Mucosa of rectum (tissue), 2 donors: ENCODE measurements around the gene ATXN1L.

Experiments used
- H3K27ac ChIP-seq, 2 donors: one replicate each; pipeline ENCODE4 v1.7.0; 2013; ENCODE audit warnings: inconsistent platforms in 2 of 2, low read depth in 2 of 2, low read length in 2 of 2
- H3K27me3 ChIP-seq, 2 donors: one replicate each; pipeline ENCODE4 v1.7.0; 2013; ENCODE audit warnings: low read length in 2 of 2; ENCODE audit not compliant: control insufficient read depth in 2 of 2, insufficient read depth in 2 of 2
- H3K36me3 ChIP-seq, 2 donors: one replicate each; pipeline ENCODE4 v1.7.0; 2013; ENCODE audit warnings: low read length in 2 of 2; ENCODE audit not compliant: control insufficient read depth in 2 of 2, insufficient read depth in 2 of 2
- H3K4me1 ChIP-seq, 2 donors: one replicate each; pipeline ENCODE4 v1.7.0; 2013; ENCODE audit warnings: low read length in 2 of 2, mild to moderate bottlenecking in 1 of 2; ENCODE audit not compliant: control insufficient read depth in 2 of 2, insufficient read depth in 2 of 2
- H3K4me3 ChIP-seq, 2 donors: one replicate each; pipeline ENCODE4 v1.7.0; 2013; ENCODE audit warnings: low read length in 2 of 2
- H3K9ac ChIP-seq, 2 donors: one replicate each; pipeline ENCODE4 v1.7.0; 2013; ENCODE audit warnings: low read length in 2 of 2, low read depth in 1 of 2, mild to moderate bottlenecking in 1 of 2
- H3K9me3 ChIP-seq, 2 donors: one replicate each; pipeline ENCODE4 v1.7.0; 2013; ENCODE audit warnings: low read length in 2 of 2; ENCODE audit not compliant: control insufficient read depth in 2 of 2
- donor health status: healthy.
- donor health status: Normal muscosa, but diverticular disease.

ATXN1L gene

DNA sequence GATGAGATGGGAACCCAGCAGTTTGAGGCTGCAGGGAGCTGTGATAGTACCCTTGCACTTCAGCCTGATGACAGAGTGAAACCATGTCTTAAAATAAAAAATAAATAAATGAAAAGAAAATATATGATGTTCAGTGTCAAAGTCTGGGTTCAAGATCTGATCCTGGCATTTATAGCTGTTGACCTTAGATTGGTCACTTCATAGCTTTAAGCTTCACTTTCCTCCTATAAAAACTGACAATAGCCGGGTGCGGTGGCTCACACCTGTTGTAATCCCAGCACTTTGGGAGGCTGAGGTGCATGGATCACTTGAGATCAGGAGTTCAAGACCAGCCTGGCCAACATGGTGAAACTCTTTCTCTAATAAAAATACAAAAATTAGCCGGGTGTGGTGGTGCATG is 43.4 kb downstream of the ATXN1L start:
- Histone ChIP-seq H3K9me3 (no peaks in the 10 kb centered on the region), H3K9ac (no peak overlapping the region), H3K36me3 (no peaks in the 10 kb centered on the region), H3K27ac (peak overlapping the region in 1 of 2 donors; percentile 15), H3K4me3 (no peak overlapping the region), H3K4me1 (peaks cover 3 to 15% of the 10 kb centered on the region in 2 donors), H3K27me3 (no peaks in the 10 kb centered on the region)

GRCh38 chr16:71893888-71894228 is 48.1 kb downstream of the ATXN1L start:
- Histone ChIP-seq H3K9me3 (no peaks in the 10 kb centered on the region), H3K9ac (peak overlapping the region; percentile 78 to 100), H3K4me3 (peak overlapping the region; percentile 89 to 99), H3K27ac (peak overlapping the region; percentile 99 to 100), H3K4me1 (peaks cover 9 to 15% of the 10 kb centered on the region in 2 donors), H3K27me3 (no peaks in the 10 kb centered on the region), H3K36me3 (no peaks in the 10 kb centered on the region)

DNA sequence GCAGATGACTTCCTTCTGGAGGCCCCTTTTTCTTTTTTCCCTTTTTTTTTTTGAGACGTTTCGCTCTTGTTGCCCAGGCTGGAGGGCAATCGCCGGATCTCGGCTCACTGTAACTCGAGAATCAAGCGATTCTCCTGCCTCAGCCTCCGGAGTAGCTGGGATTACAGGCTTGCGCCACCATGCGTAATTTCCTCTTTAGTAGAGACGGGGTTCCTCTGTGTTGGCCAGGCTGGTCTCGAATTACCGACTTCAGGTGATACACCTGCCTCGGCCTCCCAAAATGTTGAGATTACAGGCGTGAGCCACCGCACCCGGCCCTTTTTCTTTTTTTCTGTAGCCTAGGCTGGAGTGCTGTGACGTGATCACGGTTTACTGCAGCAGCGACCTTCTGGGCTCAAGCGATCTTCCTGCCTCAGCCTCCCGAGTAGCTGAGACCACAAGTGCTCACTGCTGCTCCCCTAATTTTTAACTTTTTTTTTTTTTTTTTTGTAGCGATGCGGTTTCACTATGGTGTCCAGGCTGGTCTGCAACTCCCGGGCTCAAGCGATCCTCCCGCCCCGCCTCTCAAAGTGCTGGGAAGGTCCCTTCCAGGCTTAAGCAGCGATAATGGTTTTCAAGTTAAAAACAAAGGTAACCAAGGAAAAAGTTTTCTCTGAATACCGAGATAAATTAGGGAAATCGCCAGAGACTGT is 48.6 kb downstream of the ATXN1L start:
- Histone ChIP-seq H3K4me1 (peaks cover 9 to 13% of the 10 kb centered on the region in 2 donors), H3K27me3 (no peaks in the 10 kb centered on the region), H3K27ac (peak overlapping the region; percentile 99 to 100), H3K9me3 (no peaks in the 10 kb centered on the region), H3K4me3 (peak overlapping the region; percentile 89 to 99), H3K36me3 (no peaks in the 10 kb centered on the region), H3K9ac (peak overlapping the region; percentile 78 to 100)

- no peaks in the 10 kb centered on the region for H3K9me3 ChIP-seq
- peak within 1 kb of the TSS; percentile 99 to 100 for H3K27ac ChIP-seq
- no peaks in the 10 kb centered on the region for H3K27me3 ChIP-seq
- H3K4me1 ChIP-seq: peaks cover 9 to 12% of the 10 kb centered on the region in 2 donors
- peak within 1 kb of the TSS; percentile 99 to 100 for H3K9ac ChIP-seq
- peak within 1 kb of the TSS; percentile 89 to 99 for H3K4me3 ChIP-seq
- H3K36me3 ChIP-seq: no peaks in the 10 kb centered on the region
Measured at GRCh38 chr16:71894921-71895678, 49.3 kb downstream of the ATXN1L start, which contains the start of gene IST1. IST1 (plus strand) TSS chr16:71895531; CDS start chr16:71915641, 20,110 bp downstream.

- Histone ChIP-seq H3K4me1 (peaks cover 11 to 12% of the 10 kb centered on the region in 2 donors), H3K9ac (peak overlapping the region; percentile 99 to 100)
Measured at GRCh38 chr16:71895679-71896365, 50.0 kb downstream of the ATXN1L start.

DNA sequence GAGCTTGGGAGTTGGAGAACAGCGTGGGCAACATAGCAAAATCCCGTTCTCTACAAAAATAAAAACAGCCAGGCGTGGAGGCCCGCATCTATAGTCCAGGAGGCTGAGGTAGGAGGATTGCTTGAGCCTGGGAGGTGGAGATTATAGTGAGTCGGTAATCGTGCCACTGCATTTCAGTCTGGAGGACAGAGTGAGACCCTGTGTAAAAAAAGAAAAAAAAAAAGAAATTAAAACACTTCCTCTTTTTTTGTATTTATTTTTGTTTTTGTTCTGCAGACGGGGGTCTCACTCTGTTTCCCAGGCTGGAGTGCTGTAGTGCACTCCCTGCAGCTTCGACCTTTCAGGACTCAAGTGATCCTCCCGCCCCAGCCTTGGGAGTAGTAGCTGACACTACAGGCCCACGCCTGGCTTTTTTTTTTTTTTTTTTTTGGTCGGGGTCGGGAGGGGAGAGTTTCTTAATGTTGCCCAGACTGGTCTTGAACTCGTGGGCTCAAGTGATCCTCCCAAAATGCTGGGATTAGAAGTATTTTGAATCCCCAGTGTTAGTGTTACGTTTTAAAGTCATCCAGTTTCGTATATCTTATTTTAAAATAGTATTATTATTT is 51.1 kb downstream of the ATXN1L start:
- Histone ChIP-seq H3K4me3 (peak overlapping the region; percentile 89 to 99), H3K9ac (peak overlapping the region; percentile 99 to 100), H3K9me3 (no peaks in the 10 kb centered on the region), H3K27ac (peak overlapping the region in 1 of 2 donors; percentile 8), H3K27me3 (no peaks in the 10 kb centered on the region), H3K36me3 (no peaks in the 10 kb centered on the region), H3K4me1 (peaks cover 11 to 12% of the 10 kb centered on the region in 2 donors)

More at GRCh38 chr16:71895679-71896365, 50.0 kb downstream of the ATXN1L start:
- Histone ChIP-seq H3K36me3 (no peaks in the 10 kb centered on the region), H3K9me3 (no peaks in the 10 kb centered on the region), H3K4me3 (peak overlapping the region; percentile 89 to 99), H3K27ac (peak overlapping the region; percentile 99 to 100), H3K27me3 (no peaks in the 10 kb centered on the region)

DNA sequence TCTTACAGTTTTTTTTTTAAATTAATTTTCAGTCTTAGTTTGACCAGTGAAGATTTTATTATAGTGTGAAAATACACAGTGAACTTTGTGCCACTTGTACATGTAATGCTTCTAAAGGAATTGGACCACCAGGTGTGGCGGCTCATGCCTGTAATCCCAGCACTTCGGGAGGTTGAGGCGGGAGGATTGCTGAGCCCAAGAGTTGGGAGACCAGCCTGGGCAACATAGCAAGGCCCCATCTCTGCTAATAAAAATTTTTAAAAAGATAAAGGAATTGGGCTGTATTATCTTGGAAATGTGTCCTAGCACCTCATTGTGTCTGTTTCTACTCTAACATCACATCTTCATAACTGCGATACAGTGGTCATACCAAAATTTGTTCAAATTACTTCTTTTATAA is 53.4 kb downstream of the ATXN1L start:
- Histone ChIP-seq H3K27me3 (no peaks in the 10 kb centered on the region), H3K4me1 (peaks cover 10 to 15% of the 10 kb centered on the region in 2 donors), H3K9ac (no peak overlapping the region), H3K36me3 (peaks cover 0 to 3% of the 10 kb centered on the region in 2 donors), H3K4me3 (no peak overlapping the region), H3K27ac (no peak overlapping the region), H3K9me3 (no peaks in the 10 kb centered on the region)

- Histone ChIP-seq H3K9me3 (no peaks in the 10 kb centered on the region), H3K36me3 (peaks cover 0 to 3% of the 10 kb centered on the region in 2 donors), H3K27ac (no peak overlapping the region), H3K4me3 (no peak overlapping the region), H3K9ac (no peak overlapping the region), H3K27me3 (no peaks in the 10 kb centered on the region), H3K4me1 (peaks cover 3 to 6% of the 10 kb centered on the region in 2 donors)
Measured at GRCh38 chr16:71902656-71903365, 57.0 kb downstream of the ATXN1L start.

GRCh38 chr16:71903608-71904007 is 57.8 kb downstream of the ATXN1L start:
- peaks cover 0 to 4% of the 10 kb centered on the region in 2 donors for H3K36me3 ChIP-seq
- H3K27me3 ChIP-seq: no peaks in the 10 kb centered on the region
- no peak overlapping the region for H3K9ac ChIP-seq
- H3K9me3 ChIP-seq: no peaks in the 10 kb centered on the region
- H3K4me1 ChIP-seq: peaks cover 3 to 6% of the 10 kb centered on the region in 2 donors
- H3K4me3 ChIP-seq: no peak overlapping the region
- H3K27ac ChIP-seq: no peak overlapping the region
